IMR-90 (cell line): ENCODE results near the gene CDKL4.
A peak's percentile ranks its signal among the peaks of the same experiment; 100 is the strongest.

Experiments used
- CEBPB ChIP-seq: IDR thresholded peaks from 2 replicates; pipeline ENCODE4 v1.6.1; 2012; ENCODE audit warnings: low read depth, low read length, improper control_type of control experiment
- CHD1 ChIP-seq: IDR thresholded peaks from 2 replicates; pipeline ENCODE4 v1.6.1; 2012; ENCODE audit warnings: low read depth, low read length, improper control_type of control experiment
- NFE2L2 ChIP-seq: fragments of 150-350 bp; IDR thresholded peaks from 2 replicates; pipeline ENCODE4 v1.6.1; 2016; ENCODE audit warnings: low read depth, mild to moderate bottlenecking, low read length
- POLR2A ChIP-seq: IDR thresholded peaks from 2 replicates; pipeline ENCODE4 v1.6.1; 2012; ENCODE audit warnings: mild to moderate bottlenecking, low read depth, low read length
- RCOR1 ChIP-seq: IDR thresholded peaks from 2 replicates; pipeline ENCODE4 v1.6.1; 2012; ENCODE audit warnings: mild to moderate bottlenecking, low read length, improper control_type of control experiment; ENCODE audit not compliant: insufficient replicate concordance
- RFX5 ChIP-seq: IDR thresholded peaks from 2 replicates; pipeline ENCODE4 v1.8.0; 2012; ENCODE audit warnings: low read depth, mild to moderate bottlenecking, low read length, moderate library complexity
- TF ChIP-seq, protein P1 (sequence below): conservative IDR thresholded peaks from 2 replicates; pipeline ENCODE4 v1.5.1; 2012; ENCODE audit warnings: mild to moderate bottlenecking, low read depth, low read length, improper control_type of control experiment
- TF ChIP-seq, protein P2 (sequence below): fragments of 150-350 bp; IDR thresholded peaks from 2 replicates; pipeline ENCODE4 v1.6.1; 2017; ENCODE audit warnings: mild to moderate bottlenecking, antibody characterized with exemption, low read length, low read depth

DNA sequence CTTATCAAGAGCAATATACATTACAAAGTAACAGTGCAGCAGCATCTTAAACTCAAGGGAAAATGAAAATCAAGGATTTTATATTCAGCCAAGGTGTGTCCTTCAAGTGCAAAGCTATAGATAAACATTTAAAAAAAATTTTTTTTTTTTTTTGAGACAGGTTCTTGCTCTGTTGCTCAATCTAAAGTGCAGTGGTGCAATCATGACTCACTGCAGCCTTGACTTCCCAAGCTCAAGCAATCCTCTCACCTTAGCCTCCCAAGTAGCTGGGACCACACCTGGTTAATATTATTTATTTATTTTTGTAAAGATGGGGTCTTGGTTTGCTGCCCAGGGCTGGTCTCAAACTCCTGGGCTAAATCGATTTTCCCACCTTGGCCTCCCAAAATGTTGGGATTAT, 9.0 kb downstream of the CDKL4 start:
- peak; percentile 76 for TF ChIP-seq CEBPB
- TF ChIP-seq, protein P1, sequence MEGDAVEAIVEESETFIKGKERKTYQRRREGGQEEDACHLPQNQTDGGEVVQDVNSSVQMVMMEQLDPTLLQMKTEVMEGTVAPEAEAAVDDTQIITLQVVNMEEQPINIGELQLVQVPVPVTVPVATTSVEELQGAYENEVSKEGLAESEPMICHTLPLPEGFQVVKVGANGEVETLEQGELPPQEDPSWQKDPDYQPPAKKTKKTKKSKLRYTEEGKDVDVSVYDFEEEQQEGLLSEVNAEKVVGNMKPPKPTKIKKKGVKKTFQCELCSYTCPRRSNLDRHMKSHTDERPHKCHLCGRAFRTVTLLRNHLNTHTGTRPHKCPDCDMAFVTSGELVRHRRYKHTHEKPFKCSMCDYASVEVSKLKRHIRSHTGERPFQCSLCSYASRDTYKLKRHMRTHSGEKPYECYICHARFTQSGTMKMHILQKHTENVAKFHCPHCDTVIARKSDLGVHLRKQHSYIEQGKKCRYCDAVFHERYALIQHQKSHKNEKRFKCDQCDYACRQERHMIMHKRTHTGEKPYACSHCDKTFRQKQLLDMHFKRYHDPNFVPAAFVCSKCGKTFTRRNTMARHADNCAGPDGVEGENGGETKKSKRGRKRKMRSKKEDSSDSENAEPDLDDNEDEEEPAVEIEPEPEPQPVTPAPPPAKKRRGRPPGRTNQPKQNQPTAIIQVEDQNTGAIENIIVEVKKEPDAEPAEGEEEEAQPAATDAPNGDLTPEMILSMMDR, result no peak
- TF ChIP-seq RFX5, result no peak
- no peak for TF ChIP-seq RCOR1
- TF ChIP-seq, protein P2, sequence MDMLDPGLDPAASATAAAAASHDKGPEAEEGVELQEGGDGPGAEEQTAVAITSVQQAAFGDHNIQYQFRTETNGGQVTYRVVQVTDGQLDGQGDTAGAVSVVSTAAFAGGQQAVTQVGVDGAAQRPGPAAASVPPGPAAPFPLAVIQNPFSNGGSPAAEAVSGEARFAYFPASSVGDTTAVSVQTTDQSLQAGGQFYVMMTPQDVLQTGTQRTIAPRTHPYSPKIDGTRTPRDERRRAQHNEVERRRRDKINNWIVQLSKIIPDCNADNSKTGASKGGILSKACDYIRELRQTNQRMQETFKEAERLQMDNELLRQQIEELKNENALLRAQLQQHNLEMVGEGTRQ, result no peak
- no peak for TF ChIP-seq CHD1
- TF ChIP-seq POLR2A, result no peak
- no peak for TF ChIP-seq NFE2L2
